ENCODE data around the gene IGFL4.

GRCh38 chr19:45994998-45995714 is 45.6 kb downstream of the IGFL4 start, which contains the start of gene CCDC61:
- TF ChIP-seq, protein P1, sequence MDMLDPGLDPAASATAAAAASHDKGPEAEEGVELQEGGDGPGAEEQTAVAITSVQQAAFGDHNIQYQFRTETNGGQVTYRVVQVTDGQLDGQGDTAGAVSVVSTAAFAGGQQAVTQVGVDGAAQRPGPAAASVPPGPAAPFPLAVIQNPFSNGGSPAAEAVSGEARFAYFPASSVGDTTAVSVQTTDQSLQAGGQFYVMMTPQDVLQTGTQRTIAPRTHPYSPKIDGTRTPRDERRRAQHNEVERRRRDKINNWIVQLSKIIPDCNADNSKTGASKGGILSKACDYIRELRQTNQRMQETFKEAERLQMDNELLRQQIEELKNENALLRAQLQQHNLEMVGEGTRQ (IDR thresholded peaks at IDR 0.05; ENCODE audit: borderline replicate concordance, low read depth, low read length) = peak; percentile 75
- TF ChIP-seq RCOR1 (conservative IDR thresholded peaks at IDR 0.05; ENCODE audit: low read depth, low read length) (no peak), PAX8 (IDR thresholded peaks at IDR 0.05) (no peak)

Measured in GM12878 (cell line).